Uterus (tissue), 2 donors: ENCODE data around the gene TASP1.

Experiments used
- CTCF ChIP-seq, 4 experiments: fragments of 200-600 bp in 2 of 4; fragments of 450-650 bp in 2 of 4; sonication (generic) in 2 of 4; IDR thresholded peaks; one replicate each; pipeline ENCODE4 v1.5.1; 2016 to 2019; ENCODE audit warnings: antibody characterized with exemption in 4 of 4, mild to moderate bottlenecking in 2 of 4, moderate library complexity in 1 of 4
- POLR2A ChIP-seq, 2 donors: fragments of 450-650 bp; IDR thresholded peaks; one replicate each; pipeline ENCODE4 v1.6.1; 2016; ENCODE audit warnings: antibody characterized with exemption in 2 of 2, mild to moderate bottlenecking in 1 of 2, moderate library complexity in 1 of 2

- TF ChIP-seq CTCF (IDR thresholded peaks at IDR 0.05) (no peak), POLR2A (IDR thresholded peaks at IDR 0.05) (no peak)
These were observed 181.2 kb downstream of the TASP1 start for GRCh38 chr20:13457487-13457886.
